G401 (cell line): Measurements from ENCODE around the gene DYRK1A. TPM values are rescaled to one million over a fixed set of nuclear protein-coding genes. Genes with fewer than 3 reads are reported as not detected.
"Not testable (repeated sequence)": the region's sequence is repeated elsewhere in the genome, so short reads cannot be mapped to it uniquely, and the experiment has no call there.

Experiments
- DNase-seq: peaks from one replicate; pipeline ENCODE4 v3.0.0-alpha.2; 2015; ENCODE audit warnings: low spot score
- in situ Hi-C: cut with HindIII; loops from 2 replicates; pipeline ENCODE4 v1.10.0; 2016; ENCODE audit warnings: low sequenced_read_pairs, mixed read lengths
- total RNA-seq: library from RNA; depleted of rRNA; stranded (reverse); fragments of >200 nt; shearing (Covaris generic); gene quantifications from 2 replicates; pipeline ENCODE4 v1.2.3, GENCODE V29; 2014

DYRK1A gene
- total RNA-seq, 1 experiment from 2014 or later, result 51.4 TPM

- in situ Hi-C loops, result no loop called here
- no peak for DNase-seq
Measured at GRCh38 chr21:37507716-37508115, 141.1 kb downstream of the DYRK1A start.

DNA sequence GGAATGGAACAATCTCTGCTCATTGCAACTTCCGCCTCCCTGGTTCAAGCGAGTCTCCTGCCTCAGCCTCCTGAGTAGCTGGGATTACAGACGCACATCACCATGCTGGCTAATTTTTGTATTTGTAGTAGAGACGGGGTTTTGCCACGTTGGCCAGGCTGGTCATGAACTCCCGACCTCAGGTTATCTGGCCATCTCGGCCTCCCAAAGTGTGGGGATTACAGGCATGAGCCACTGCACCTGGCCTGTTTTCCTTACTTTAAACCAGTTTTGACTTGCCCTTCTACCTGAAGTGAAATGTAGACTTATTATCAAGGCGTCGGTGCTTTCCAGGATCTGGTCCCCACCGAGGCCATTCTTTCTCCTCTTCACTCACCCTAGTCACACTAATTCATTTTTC is 141.8 kb downstream of the DYRK1A start:
- in situ Hi-C loops, result no loop called here
- DNase-seq, result no peak

- DNase-seq, result no peak
- in situ Hi-C loops, result no loop called here
Measured at GRCh38 chr21:37509802-37510393, 143.3 kb downstream of the DYRK1A start.

DNA sequence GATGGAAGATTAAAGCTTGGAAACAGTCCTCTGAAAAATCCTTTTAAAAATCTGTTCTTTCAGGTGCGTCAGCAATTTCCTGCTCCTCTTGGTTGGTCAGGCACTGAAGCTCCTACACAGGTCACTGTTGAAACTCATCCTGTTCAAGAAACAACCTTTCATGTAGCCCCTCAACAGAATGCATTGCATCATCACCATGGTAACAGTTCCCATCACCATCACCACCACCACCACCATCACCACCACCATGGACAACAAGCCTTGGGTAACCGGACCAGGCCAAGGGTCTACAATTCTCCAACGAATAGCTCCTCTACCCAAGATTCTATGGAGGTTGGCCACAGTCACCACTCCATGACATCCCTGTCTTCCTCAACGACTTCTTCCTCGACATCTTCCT is 145.3 kb downstream of the DYRK1A start:
- in situ Hi-C loops, result no loop called here

DNA sequence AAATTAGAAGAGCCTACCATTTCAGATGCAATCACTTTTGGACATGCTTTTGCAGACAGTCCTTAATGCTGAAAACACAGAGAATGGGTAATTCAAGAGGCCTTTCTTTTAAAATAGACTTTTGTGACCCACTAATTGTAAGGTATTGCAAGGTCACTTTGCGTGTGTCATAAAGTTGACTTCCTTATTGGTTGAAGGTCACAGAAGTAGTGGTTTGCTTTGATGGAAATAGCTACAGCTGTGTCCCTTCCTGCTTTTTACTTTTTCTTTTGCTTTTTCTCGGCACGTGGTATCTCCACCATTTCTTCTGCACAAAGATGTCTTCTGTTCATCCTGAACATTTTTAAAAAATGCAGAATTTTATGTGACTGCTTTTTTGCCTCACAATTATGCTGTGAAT is 146.8 kb downstream of the DYRK1A start:
- no peak for DNase-seq
- in situ Hi-C loops, result no loop called here

More for the DNA sequence above, 145.3 kb downstream of the DYRK1A start:
- DNase-seq, result no peak

DNA sequence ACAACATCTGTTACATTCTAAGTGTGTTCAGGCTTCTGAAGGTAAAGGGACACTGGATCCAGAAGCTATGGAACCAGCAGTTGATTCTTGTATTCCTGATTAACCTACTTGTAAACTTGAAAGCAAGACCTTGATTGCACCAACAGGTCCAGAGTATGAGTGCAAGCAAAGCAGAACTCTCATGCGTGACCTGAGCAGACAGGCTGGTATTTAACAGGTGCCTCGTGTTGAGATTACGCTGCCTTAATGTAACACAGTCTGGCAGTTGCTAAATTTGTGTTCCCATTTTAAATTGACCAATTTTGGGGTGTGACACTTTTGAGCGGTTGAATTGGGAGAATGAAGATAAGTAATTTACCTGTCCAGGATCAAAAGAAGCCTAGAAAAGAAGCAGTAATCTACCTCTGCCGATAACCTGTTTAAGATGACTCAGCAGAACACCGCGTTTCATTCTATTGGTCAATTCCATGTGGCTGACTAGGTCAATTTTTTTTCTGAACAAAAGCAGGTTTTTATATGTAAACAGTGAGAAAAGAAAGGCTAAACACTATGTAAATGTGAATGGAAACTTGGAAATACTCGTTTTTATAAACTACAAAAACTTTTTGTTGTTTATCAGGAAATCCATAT is 147.6 kb downstream of the DYRK1A start:
- in situ Hi-C loops, result no loop called here
- DNase-seq, result no peak

GRCh38 chr21:37516998-37517397 is 150.4 kb downstream of the DYRK1A start:
- in situ Hi-C loops, result no loop called here
- no peak for DNase-seq

- no peak for DNase-seq
- in situ Hi-C loops, result no loop called here
Measured at GRCh38 chr21:37520801-37521200, 154.2 kb downstream of the DYRK1A start.

- no peak for DNase-seq
- in situ Hi-C loops, result no loop called here
Measured at GRCh38 chr21:37521658-37522057, 155.1 kb downstream of the DYRK1A start.

DNA sequence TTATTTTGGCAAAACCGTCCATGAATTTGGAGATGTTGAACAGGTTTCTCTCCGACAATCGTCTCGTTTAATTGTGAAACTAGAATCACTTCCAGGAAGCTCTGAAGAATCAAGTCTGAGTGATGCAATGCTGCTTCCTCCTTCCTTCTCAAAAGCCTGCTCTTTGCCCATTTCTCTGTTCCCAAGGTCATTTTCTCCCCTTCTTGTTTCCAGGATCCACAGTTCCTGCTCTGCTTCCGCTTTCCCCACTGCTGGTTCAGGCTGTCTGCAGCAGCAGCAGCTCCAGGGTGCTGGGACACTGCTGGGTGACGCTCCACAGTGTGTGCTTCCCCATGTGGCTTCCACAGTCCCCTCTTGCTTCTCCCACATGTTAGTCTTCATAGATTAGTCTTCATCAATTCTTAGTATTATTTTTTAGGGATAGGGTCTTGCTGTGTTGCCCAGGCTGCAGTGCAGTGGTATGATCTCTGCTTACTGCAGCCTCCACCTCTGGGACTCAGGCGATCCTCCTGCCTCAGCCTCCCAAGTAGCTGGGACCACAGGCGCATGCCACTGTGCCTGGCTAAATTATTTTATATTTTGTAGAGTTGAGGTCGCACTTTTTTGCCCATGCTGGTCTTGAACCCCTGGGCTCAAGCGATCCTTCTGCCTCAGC is 156.2 kb downstream of the DYRK1A start:
- in situ Hi-C loops, result no loop called here
- no peak for DNase-seq

DNA sequence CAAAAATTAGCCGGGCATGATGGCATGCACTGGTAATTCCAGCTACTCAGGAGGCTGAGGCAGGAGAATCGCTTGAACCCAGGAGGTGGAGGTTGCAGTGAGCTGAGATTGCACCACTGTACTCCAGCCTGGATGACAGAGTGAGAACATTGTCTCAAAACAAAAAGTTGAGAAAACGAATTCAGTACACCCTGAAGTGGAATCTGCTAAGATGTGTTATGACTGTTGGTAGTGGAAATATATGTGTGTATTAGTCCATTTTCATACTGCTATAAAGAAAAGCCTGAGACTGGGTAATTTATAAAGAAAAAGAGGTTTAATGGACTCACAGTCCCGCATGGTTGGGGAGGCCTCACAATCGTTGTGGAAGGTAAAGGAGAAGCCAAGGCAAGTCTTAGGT is 158.4 kb downstream of the DYRK1A start:
- DNase-seq, in situ Hi-C loops: not testable (repeated sequence)

GRCh38 chr21:37525810-37526209 is 159.2 kb downstream of the DYRK1A start:
- in situ Hi-C loops, result no loop called here
- DNase-seq, result no peak

GRCh38 chr21:37527103-37527502 is 160.5 kb downstream of the DYRK1A start:
- no peak for DNase-seq
- in situ Hi-C loops, result no loop called here

DNA sequence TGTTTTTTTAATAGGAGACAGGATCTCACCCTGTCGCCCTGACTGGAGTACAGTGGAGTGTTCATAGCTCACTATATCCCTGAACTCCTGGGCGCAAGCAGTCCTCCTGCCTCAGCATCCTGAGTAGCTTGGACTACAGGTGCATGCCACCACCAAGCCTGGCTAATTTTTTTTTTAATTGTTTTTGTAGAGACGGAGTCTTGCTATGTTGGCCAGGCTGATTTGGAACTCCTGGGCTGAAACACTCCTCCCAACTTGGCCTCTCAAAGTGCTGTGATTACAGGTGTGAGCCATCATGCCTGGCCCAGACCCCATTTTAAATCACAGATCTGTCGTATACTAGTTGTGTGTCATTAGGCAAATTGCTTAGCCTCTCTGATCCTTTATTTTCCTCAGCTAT is 161.1 kb downstream of the DYRK1A start:
- DNase-seq, result no peak
- in situ Hi-C loops, result no loop called here

- in situ Hi-C loops, result no loop called here
- DNase-seq, result no peak
Measured at GRCh38 chr21:37528150-37528937, 161.8 kb downstream of the DYRK1A start.

GRCh38 chr21:37529649-37530048 is 163.1 kb downstream of the DYRK1A start:
- in situ Hi-C loops, result no loop called here
- DNase-seq, result no peak

DNA sequence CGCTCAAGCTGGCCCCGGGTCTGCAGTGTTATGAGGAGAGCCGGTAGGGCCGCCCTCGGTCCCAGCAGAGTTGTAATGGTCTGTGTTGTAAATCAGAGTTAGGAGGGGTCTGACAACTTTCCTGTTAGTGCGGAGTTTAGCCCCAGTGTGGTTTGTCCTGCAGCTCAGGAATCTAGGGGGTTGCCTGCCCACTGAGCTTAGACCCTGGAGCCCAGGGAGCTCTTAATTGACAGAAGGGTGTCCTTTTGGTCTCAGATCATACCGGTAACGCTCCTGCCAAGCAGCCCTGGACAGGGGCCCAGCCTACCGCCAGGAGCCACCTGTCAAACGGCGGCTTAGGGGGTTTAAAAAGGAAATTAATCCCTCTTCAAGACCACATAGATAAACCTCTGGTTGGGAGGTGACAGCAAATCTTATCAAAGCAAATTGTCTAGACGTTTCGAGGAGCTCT is 164.4 kb downstream of the DYRK1A start:
- DNase-seq, result peak; percentile 62
- in situ Hi-C loops, result no loop called here

DNA sequence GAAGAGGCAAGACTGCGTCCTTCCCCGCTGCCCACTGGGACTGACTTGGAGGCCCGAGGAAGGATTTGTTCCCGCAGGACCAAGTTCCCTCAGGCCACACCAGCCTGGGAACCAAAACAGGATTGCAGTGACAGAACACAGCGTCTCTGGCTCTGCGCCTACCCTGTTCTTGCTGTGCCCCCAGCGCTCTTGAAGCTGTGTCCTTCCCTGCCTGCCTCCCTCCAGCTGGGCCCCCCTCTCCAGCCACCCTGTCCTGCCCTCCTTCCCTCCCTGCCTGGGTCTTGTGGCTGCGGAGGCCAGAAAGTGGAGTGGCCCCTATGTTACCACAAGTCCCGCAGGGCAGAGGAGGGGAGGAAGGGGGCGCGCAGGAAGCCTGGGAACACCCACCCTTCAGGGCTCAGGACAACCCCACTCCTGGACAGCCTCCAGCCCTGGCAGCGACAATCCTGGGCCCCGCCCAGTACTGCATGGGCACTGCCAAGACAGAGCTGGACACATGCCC is 164.9 kb downstream of the DYRK1A start:
- DNase-seq, result peak; percentile 38
- in situ Hi-C loops, result no loop called here

DNA sequence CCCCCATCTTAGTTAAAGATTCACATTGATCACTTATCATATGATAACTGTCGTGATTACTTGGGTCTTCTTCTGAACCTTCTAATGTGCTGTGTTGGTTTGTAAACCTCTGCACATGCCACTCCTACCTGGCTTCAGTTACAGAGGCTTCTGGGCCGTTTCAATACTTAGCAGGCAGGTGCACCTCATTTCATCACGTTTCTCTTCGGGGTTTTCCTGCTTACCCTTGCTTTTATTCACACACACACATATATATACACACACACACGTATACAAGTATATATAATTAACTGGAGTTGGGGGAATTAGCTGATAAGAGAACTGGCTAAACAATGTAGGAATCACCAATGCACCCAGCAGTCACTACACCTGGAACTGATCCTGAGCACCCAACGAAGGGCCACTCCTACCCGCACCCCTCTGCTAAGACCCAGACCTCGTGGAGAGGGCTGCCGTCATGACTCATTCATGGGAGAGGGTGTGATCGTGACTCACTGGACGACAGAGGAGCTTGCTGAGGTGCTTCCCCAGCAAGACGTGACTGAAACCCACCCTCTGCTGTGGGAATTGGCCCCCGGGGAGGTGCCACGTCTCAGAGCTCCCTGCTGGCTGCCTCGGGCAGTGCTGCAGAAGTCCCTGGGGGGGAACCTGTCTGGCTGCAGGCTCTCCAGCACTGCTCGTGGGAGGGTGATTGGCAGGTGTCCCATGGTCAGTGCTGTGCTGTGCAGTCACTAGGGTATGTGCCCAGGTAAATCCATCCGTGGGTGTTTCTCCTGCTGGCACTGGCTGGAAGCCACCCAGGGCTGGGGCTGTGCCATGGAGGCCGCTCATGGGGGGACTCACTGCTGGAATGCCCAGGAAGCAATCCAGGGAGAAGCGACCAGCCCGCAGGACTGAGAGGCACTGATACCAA is 166.6 kb downstream of the DYRK1A start:
- in situ Hi-C loops, result no loop called here
- no peak for DNase-seq
